CD4-positive, alpha-beta T cell treated with Interleukin-6 at 100 ng/mL for 8 hours (primary cell): ENCODE data around the gene POLDIP3.
A peak's percentile ranks its signal among the peaks of the same experiment; 100 is the strongest.

Experiments
- DNase-seq: peaks from one replicate; pipeline ENCODE4 v3.0.0-alpha.2; 2020; ENCODE audit warnings: mixed read lengths, low spot score

POLDIP3 gene

GRCh38 chr22:42641801-42642413, 27.2 kb upstream of the POLDIP3 start:
- DNase-seq: no peak

GRCh38 chr22:42639541-42640241, 25.0 kb upstream of the POLDIP3 start:
- no peak for DNase-seq

GRCh38 chr22:42637555-42637954, 22.9 kb upstream of the POLDIP3 start:
- no peak for DNase-seq

- no peak for DNase-seq
Measured at GRCh38 chr22:42636506-42636905, 21.8 kb upstream of the POLDIP3 start.

GRCh38 chr22:42635531-42635930, 20.8 kb upstream of the POLDIP3 start:
- DNase-seq: no peak

DNA sequence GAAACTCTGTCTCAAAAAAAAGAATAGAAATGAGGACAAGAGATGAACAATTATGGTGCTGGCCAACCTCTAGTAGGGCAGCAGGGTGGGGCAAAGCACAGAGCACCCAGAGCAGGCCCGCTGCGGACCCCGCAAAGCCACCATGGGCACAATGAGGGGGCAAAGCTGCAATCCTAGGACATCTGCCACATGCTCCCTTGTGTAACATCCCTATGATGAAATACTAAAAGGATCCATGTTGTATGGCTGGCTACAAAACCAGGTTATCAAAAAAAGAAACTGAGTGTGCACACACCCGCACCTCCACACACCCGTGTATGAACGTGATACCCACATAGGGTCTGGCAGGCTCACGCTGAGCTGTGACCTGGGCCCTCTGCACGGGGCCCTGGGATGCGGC, 18.3 kb upstream of the POLDIP3 start:
- DNase-seq: no peak

- no peak for DNase-seq
Measured at GRCh38 chr22:42632096-42632495, 17.4 kb upstream of the POLDIP3 start.

DNA sequence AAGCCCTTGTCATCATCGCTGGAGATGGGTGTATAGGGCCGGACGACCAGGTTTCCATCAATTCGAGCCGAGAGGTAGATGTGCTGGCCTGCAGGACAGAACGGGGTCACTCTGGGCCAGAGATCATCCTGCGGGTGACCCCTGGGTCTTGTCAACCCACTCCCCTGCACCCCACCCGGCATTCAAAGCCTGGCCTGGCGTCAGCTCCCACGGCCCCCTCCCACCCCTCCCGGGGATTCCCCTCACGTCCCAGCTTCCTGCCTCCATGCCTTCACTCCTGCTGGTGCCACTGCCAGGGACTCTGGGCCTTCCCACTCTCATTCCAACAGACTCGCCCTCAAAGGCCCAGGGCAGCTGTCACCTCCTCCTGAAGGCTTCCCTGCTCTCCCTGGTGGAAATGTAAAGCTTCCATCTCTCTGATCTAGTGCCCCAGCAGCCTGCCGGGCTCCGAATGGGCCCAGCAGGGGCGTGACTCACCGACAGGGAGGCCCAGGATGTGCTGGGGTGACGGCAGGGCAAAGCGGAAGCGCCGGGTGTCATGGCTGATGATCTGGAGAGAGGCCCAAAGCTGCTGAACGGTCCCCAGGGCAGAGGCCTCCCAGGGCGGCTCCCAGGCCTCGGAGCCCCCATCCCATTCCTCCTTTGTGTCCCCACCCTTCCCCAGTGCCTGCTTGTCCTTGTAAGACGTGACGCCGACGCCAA, 16.4 kb upstream of the POLDIP3 start:
- DNase-seq: no peak

- DNase-seq: no peak
Measured at GRCh38 chr22:42630211-42630610, 15.5 kb upstream of the POLDIP3 start.

DNA sequence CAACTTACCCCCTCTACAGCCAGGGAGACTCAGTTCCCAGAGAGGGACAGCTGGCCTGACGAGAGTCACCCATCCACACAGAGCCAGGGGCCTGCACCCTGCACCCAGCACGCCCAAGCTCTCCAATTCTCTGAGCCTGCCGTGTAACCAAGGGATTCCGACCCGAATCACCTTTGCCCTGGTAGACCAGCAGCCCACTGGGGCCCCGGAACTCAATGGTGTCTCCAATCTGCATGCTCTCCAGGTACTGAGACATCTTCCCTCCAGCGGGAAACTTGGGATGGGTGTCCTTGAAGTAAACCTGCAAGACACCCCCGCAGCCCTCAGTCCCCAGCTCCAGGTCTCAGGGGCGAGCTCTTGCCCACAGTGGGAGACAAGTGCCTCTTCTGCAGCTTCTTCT, 13.3 kb upstream of the POLDIP3 start:
- DNase-seq: no peak

- DNase-seq: no peak
Measured at GRCh38 chr22:42626951-42627625, 12.4 kb upstream of the POLDIP3 start.

DNA sequence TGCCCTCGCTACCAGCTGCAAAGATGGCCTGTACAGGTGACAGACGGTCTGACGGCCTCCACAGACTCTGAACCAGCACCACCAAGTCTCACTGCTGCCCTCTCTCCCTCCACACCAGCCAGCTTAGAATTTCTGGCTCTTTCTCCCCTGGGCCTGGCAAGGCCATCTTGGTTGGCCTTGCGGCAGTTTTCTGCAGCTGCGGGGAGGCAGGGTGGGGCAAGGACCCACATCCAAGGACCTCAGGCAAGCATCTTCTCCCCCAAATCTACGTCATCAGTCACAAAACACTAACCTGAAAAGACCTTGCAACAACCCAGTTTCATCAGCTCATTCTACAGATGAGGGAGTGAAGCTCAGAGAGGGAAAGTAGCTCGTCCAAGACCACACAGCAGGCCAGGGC, 11.7 kb upstream of the POLDIP3 start:
- no peak for DNase-seq

DNA sequence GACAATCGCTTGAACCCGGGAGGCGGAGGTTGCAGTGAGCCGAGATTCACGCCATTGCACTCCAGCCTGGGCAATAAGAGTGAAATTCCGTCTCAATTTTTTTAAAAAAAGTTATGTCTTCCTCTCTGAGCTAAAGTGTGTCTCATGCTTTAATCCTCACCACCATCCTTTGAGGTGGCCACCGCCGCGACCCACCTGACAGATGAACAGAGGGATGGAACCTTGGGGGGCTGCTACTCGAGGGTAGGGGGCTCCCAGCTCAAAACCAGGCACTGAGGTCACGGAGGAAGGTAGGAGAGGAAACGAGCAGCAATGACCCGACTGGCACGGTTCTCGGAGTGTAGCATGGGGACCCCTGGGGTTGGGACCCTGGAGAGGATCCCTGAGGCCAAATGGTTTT, 10.7 kb upstream of the POLDIP3 start:
- no peak for DNase-seq

- DNase-seq: no peak
Measured at GRCh38 chr22:42624551-42625106, 9.9 kb upstream of the POLDIP3 start.

DNA sequence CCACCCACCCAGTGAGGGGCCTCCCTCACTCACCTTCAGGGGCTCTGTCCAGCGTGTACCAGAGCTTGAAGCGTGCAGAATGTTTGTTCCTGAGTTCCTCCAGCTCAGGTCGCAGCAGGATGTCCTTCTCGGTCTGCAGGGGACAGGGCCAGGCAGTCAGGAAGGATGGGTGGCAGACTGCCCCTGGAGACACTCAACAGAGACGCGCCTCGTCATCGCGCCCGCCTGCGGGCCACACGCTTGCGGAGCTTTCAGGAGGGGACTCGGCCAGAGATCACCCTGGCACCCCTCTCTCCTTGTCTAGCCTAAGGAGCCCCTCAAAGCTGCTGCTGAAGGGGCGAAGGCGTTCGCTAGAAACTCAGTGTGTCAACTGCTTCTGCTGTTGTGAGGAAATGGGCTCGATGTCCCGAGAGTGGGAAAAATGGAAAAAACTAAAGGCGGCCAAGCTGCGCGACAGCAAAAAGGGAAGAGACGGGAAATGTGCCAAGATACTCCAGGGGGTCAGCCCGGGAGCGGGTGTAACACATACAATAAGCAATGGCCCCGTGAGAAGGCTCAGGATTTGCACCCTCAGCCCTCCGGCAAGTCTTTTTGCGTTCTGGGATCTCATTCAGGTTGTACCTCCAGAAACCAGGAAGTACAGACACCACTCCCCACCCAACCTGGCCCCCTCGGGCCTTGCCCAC, 9.2 kb upstream of the POLDIP3 start:
- DNase-seq: no peak

- DNase-seq: no peak
Measured at GRCh38 chr22:42623301-42623751, 8.6 kb upstream of the POLDIP3 start.

GRCh38 chr22:42622061-42622710, 7.5 kb upstream of the POLDIP3 start:
- no peak for DNase-seq

- peak; percentile 46 for DNase-seq
Measured at GRCh38 chr22:42621505-42622002, 6.9 kb upstream of the POLDIP3 start.

DNA sequence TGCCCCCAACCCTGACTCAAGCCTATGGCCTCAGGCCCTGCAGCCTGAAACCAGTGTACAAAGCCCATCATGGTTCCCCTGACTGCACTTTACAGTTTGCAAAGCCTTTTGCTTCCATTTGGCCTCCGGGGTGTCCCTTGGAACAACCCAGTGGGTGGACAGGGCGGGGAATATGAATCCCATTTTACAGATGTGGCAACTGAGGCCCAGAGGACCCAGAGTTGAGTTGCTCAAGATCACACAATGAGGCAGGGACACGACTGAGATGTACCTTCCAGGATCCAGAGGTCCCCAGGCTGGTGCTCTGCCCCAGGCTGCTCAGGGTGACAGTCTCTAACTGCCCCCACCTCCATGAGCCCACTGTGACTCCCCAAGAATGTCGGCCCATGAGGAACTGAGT, 5.4 kb upstream of the POLDIP3 start:
- DNase-seq: no peak

GRCh38 chr22:42619261-42620063, 4.8 kb upstream of the POLDIP3 start:
- no peak for DNase-seq
